Inferior parietal cortex (tissue), 1 donor: Measurements from ENCODE around the gene CTNNBL1.

Source experiments
- DNase-seq: peaks from one replicate; pipeline ENCODE4 v3.0.0-alpha.2; 2016; ENCODE audit errors: extremely low spot score

The CTNNBL1 gene

GRCh38 chr20:37879843-37880242 lies 186.0 kb downstream of the CTNNBL1 start:
- no peak for DNase-seq

GRCh38 chr20:37880726-37881591 lies 187.1 kb downstream of the CTNNBL1 start:
- DNase-seq, result no peak

- no peak for DNase-seq
These were observed 187.9 kb downstream of the CTNNBL1 start for GRCh38 chr20:37881601-37882343.

GRCh38 chr20:37882961-37883712 lies 189.3 kb downstream of the CTNNBL1 start:
- no peak for DNase-seq

GRCh38 chr20:37885042-37885441 lies 191.2 kb downstream of the CTNNBL1 start:
- DNase-seq, result no peak

- no peak for DNase-seq
These were observed 192.0 kb downstream of the CTNNBL1 start for GRCh38 chr20:37885593-37886503.

- no peak for DNase-seq
These were observed 193.0 kb downstream of the CTNNBL1 start for GRCh38 chr20:37886851-37887297.

GRCh38 chr20:37888641-37889040 lies 194.8 kb downstream of the CTNNBL1 start:
- no peak for DNase-seq

- DNase-seq, result no peak
These were observed 196.3 kb downstream of the CTNNBL1 start for GRCh38 chr20:37890108-37890507.

- DNase-seq, result no peak
These were observed 196.8 kb downstream of the CTNNBL1 start for GRCh38 chr20:37890643-37891042.

GRCh38 chr20:37892001-37892400 lies 198.2 kb downstream of the CTNNBL1 start:
- no peak for DNase-seq

- no peak for DNase-seq
These were observed 199.9 kb downstream of the CTNNBL1 start for GRCh38 chr20:37893566-37894241.

GRCh38 chr20:37894454-37894853 lies 200.6 kb downstream of the CTNNBL1 start:
- DNase-seq, result no peak

- DNase-seq, result no peak
These were observed 201.3 kb downstream of the CTNNBL1 start for GRCh38 chr20:37895166-37895565.

GRCh38 chr20:37896932-37897548 lies 203.2 kb downstream of the CTNNBL1 start:
- no peak for DNase-seq

- DNase-seq, result no peak
These were observed 204.6 kb downstream of the CTNNBL1 start for GRCh38 chr20:37898233-37899104.

- DNase-seq, result no peak
These were observed 205.5 kb downstream of the CTNNBL1 start for GRCh38 chr20:37899105-37900045.

- DNase-seq, result no peak
These were observed 207.4 kb downstream of the CTNNBL1 start for GRCh38 chr20:37901240-37901639.
